Measurements from ENCODE around the gene PPP1R36. TPM values are rescaled to one million over a fixed set of nuclear protein-coding genes. Genes with fewer than 3 reads are reported as not detected.

PPP1R36 gene
- total and polyA plus RNA-seq, 10 donors = 0.26 to 1.1 (median 0.42) TPM; not detected in 2

- Histone ChIP-seq H3K9me3 (no peaks in the 10 kb centered on the region), H3K4me3 (no peak overlapping the region), H3K27ac (no peak overlapping the region), H3K27me3 (replicated peaks in 1 of 7) (no peaks in the 10 kb centered on the region), H3K36me3 (no peaks in the 10 kb centered on the region), H3K4me1 (no peaks in the 10 kb centered on the region)
- DNase-seq = no peak
- 83 to 94% (median 88%) methylated on average over 2 of the region's 2 CpGs for WGBS, 5 donors
- TF ChIP-seq POLR2A (IDR thresholded peaks at IDR 0.05) = no peak
- no peak for TF ChIP-seq POLR2AphosphoS5 (IDR thresholded peaks at IDR 0.05)
- no peak for TF ChIP-seq CTCF (IDR thresholded peaks at IDR 0.05 in 8 of 11, conservative IDR thresholded peaks at IDR 0.05 in 3 of 11)
- intact Hi-C loops (cut with DNase I; ENCODE audit: low total_unique reads) = no loop called here
Measured at GRCh38 chr14:64594438-64594837, 44.7 kb downstream of the PPP1R36 start.

- intact Hi-C loops (cut with DNase I; ENCODE audit: low total_unique reads) = no loop called here
- DNase-seq = no peak
- TF ChIP-seq POLR2AphosphoS5 (IDR thresholded peaks at IDR 0.05) = no peak
- no peak for TF ChIP-seq CTCF (IDR thresholded peaks at IDR 0.05 in 8 of 11, conservative IDR thresholded peaks at IDR 0.05 in 3 of 11)
- no peak for TF ChIP-seq POLR2A (IDR thresholded peaks at IDR 0.05)
- H3K4me1 ChIP-seq = no peaks in the 10 kb centered on the region
- 48 to 68% (median 55%) methylated on average over 4 of the region's 4 CpGs for WGBS, 5 donors
- H3K9me3 ChIP-seq = no peaks in the 10 kb centered on the region
- H3K36me3 ChIP-seq = no peaks in the 10 kb centered on the region
- H3K4me3 ChIP-seq = no peak overlapping the region
- peaks cover 0 to 16% (median 0%) of the 10 kb centered on the region in 7 donors for H3K27me3 ChIP-seq (replicated peaks in 1 of 7)
- no peak overlapping the region for H3K27ac ChIP-seq
Measured at GRCh38 chr14:64598404-64598803, 48.6 kb downstream of the PPP1R36 start.

GRCh38 chr14:64601571-64601970 lies 51.8 kb downstream of the PPP1R36 start:
- intact Hi-C loops (cut with DNase I; ENCODE audit: low total_unique reads) = no loop called here
- Histone ChIP-seq H3K36me3 (no peaks in the 10 kb centered on the region), H3K27me3 (replicated peaks in 1 of 7) (peaks cover 0 to 16% (median 0%) of the 10 kb centered on the region in 7 donors), H3K4me3 (peak overlapping the region in 1 of 8 donors; percentile 39), H3K4me1 (no peaks in the 10 kb centered on the region), H3K27ac (no peak overlapping the region), H3K9me3 (no peaks in the 10 kb centered on the region)
- no peak for DNase-seq
- TF ChIP-seq POLR2AphosphoS5 (IDR thresholded peaks at IDR 0.05) (no peak), CTCF (IDR thresholded peaks at IDR 0.05 in 8 of 11, conservative IDR thresholded peaks at IDR 0.05 in 3 of 11) (no peak), POLR2A (IDR thresholded peaks at IDR 0.05) (no peak)
- 39 to 59% (median 45%) methylated on average over 32 to 38 of the region's 38 CpGs for WGBS, 5 donors

GRCh38 chr14:64602826-64603225 lies 53.1 kb downstream of the PPP1R36 start:
- Histone ChIP-seq H3K4me1 (no peaks in the 10 kb centered on the region), H3K36me3 (no peaks in the 10 kb centered on the region), H3K4me3 (no peak overlapping the region), H3K9me3 (no peaks in the 10 kb centered on the region), H3K27ac (no peak overlapping the region), H3K27me3 (replicated peaks in 1 of 7) (peaks cover 0 to 16% (median 0%) of the 10 kb centered on the region in 7 donors)
- DNase-seq = no peak
- intact Hi-C loops (cut with DNase I; ENCODE audit: low total_unique reads) = no loop called here
- no peak for TF ChIP-seq POLR2A (IDR thresholded peaks at IDR 0.05)
- TF ChIP-seq POLR2AphosphoS5 (IDR thresholded peaks at IDR 0.05) = no peak
- no peak for TF ChIP-seq CTCF (IDR thresholded peaks at IDR 0.05 in 8 of 11, conservative IDR thresholded peaks at IDR 0.05 in 3 of 11)
- WGBS, 5 donors = 91 to 98% (median 98%) methylated on average over 2 of the region's 2 CpGs
